CD14-positive monocyte (primary cell): ENCODE data around the gene ELOVL1. TPM values are rescaled to one million over a fixed set of nuclear protein-coding genes. Genes with fewer than 3 reads are reported as not detected.
"Not testable (repeated sequence)": the region's sequence is repeated elsewhere in the genome, so short reads cannot be mapped to it uniquely, and the experiment has no call there.

Source experiments
- DNase-seq, 3 donors: peaks; one replicate each; pipeline ENCODE4 v3.0.0-alpha.2; 2011 to 2022
- H2AFZ ChIP-seq: 2 replicates; pipeline ENCODE4 v1.6.0; 2012; ENCODE audit warnings: mild to moderate bottlenecking, low read depth, low read length, inconsistent platforms; ENCODE audit not compliant: insufficient read depth, poor library complexity, severe bottlenecking
- H3K27ac ChIP-seq, 2 donors: 1 replicate in 1 of 2; 2 replicates in 1 of 2; pipeline ENCODE4 v1.5.1; 2012 to 2013; ENCODE audit warnings: low read length in 2 of 2, control low read depth in 1 of 2, inconsistent platforms in 1 of 2, low read depth in 1 of 2, mild to moderate bottlenecking in 1 of 2
- H3K27me3 ChIP-seq, 2 donors: one replicate each; pipeline versions ENCODE4 v1.6.0 to v1.6.1; 2011 to 2013; ENCODE audit warnings: low read length in 2 of 2; ENCODE audit not compliant: control insufficient read depth in 2 of 2, insufficient read depth in 2 of 2
- H3K36me3 ChIP-seq, 2 donors: replicated peaks in 1 of 2; 1 replicate in 1 of 2; 2 replicates in 1 of 2; pipeline versions ENCODE4 v1.5.1 to v1.6.1; 2012 to 2013; ENCODE audit warnings: low read length in 2 of 2, control low read depth in 1 of 2, inconsistent platforms in 1 of 2, mild to moderate bottlenecking in 1 of 2; ENCODE audit not compliant: insufficient read depth in 2 of 2, control insufficient read depth in 1 of 2
- H3K4me1 ChIP-seq, 2 donors: 1 replicate in 1 of 2; 2 replicates in 1 of 2; pipeline versions ENCODE4 v1.5.1 to v1.6.1; 2012 to 2013; ENCODE audit warnings: low read length in 2 of 2, control low read depth in 1 of 2, inconsistent platforms in 1 of 2, mild to moderate bottlenecking in 1 of 2, moderate library complexity in 1 of 2; ENCODE audit not compliant: insufficient read depth in 2 of 2, control insufficient read depth in 1 of 2
- H3K4me2 ChIP-seq: replicated peaks from 2 replicates; pipeline ENCODE3; 2012; ENCODE audit warnings: low read length, moderate library complexity, mild to moderate bottlenecking; ENCODE audit not compliant: poor library complexity, severe bottlenecking; ENCODE audit errors: extremely low read depth
- H3K4me3 ChIP-seq, 3 experiments: fragments of 200-600 bp in 1 of 3; sonication (generic) in 1 of 3; replicated peaks in 1 of 3; 1 replicate in 2 of 3; 2 replicates in 1 of 3; pipeline ENCODE4 v1.5.1; 2011 to 2013; ENCODE audit warnings: low read length in 3 of 3, mild to moderate bottlenecking in 3 of 3, control low read depth in 2 of 3, low read depth in 2 of 3, inconsistent platforms in 1 of 3, moderate library complexity in 1 of 3
- H3K79me2 ChIP-seq: 2 replicates; pipeline ENCODE4 v1.6.0; 2012; ENCODE audit warnings: mild to moderate bottlenecking, control low read depth, inconsistent platforms, low read length, moderate library complexity; ENCODE audit not compliant: insufficient read depth
- H3K9ac ChIP-seq: 2 replicates; pipeline ENCODE4 v1.6.0; 2017; ENCODE audit warnings: low read length, mild to moderate bottlenecking; ENCODE audit not compliant: insufficient read depth, poor library complexity, severe bottlenecking
- H3K9me3 ChIP-seq, 2 donors: replicated peaks in 1 of 2; 1 replicate in 1 of 2; 2 replicates in 1 of 2; pipeline versions ENCODE4 v1.5.1 to v1.6.1; 2012 to 2013; ENCODE audit warnings: low read length in 2 of 2, control low read depth in 1 of 2; ENCODE audit not compliant: control insufficient read depth in 1 of 2, insufficient read depth in 1 of 2
- H4K20me1 ChIP-seq: 2 replicates; pipeline ENCODE4 v1.6.0; 2012; ENCODE audit warnings: mild to moderate bottlenecking, low read length, control low read depth, moderate library complexity; ENCODE audit not compliant: insufficient read depth
- H3K27ac Mint-ChIP-seq, 7 donors: one replicate each; pipeline ENCODE4 v1.8.0; 2020; ENCODE audit warnings: mild to moderate bottlenecking in 7 of 7, mixed read lengths in 7 of 7, moderate library complexity in 6 of 7, inconsistent platforms in 2 of 7
- H3K27me3 Mint-ChIP-seq, 3 donors: one replicate each; pipeline ENCODE4 v1.8.0; 2021 to 2022; ENCODE audit warnings: low read depth in 3 of 3, mild to moderate bottlenecking in 3 of 3, mixed read lengths in 3 of 3, moderate library complexity in 3 of 3, inconsistent platforms in 1 of 3
- H3K36me3 Mint-ChIP-seq, 2 donors: one replicate each; pipeline ENCODE4 v1.8.0; 2020; ENCODE audit warnings: mixed read lengths in 2 of 2, inconsistent platforms in 1 of 2, mild to moderate bottlenecking in 1 of 2
- H3K4me1 Mint-ChIP-seq: one replicate; pipeline ENCODE4 v1.8.0; 2020; ENCODE audit warnings: mild to moderate bottlenecking, mixed read lengths
- H3K4me3 Mint-ChIP-seq, 2 donors: one replicate each; pipeline ENCODE4 v1.8.0; 2020; ENCODE audit warnings: mild to moderate bottlenecking in 2 of 2, mixed read lengths in 2 of 2, moderate library complexity in 1 of 2
- H3K9me3 Mint-ChIP-seq, 7 donors: one replicate each; pipeline ENCODE4 v1.8.0; 2020 to 2022; ENCODE audit warnings: mixed read lengths in 7 of 7, mild to moderate bottlenecking in 6 of 7, moderate library complexity in 6 of 7, inconsistent platforms in 2 of 7
- CTCF ChIP-seq: fragments of 200-600 bp; IDR thresholded peaks from one replicate; pipeline ENCODE4 v1.8.0; 2022; ENCODE audit warnings: antibody characterized with exemption, mild to moderate bottlenecking
- WGBS: methylation state at CpG from one replicate; pipeline ENCODE4 v1.1.5; 2013; ENCODE audit warnings: missing lambda C conversion rate; ENCODE audit not compliant: insufficient coverage; 5-methylcytosine and 5-hydroxymethylcytosine counted together
- intact Hi-C, 2 donors: fragments of 100-400 bp; cut with micrococcal nuclease; formaldehyde crosslinking; loops; one replicate each; pipeline versions ENCODE4 v1.15.0 to v1.15.1; 2023
- polyA plus RNA-seq, 3 donors: library from polyadenylated mRNA; depleted of rRNA in 1 of 3; unstranded in 2 of 3; stranded (reverse) in 1 of 3; fragments of 300-500 nt in 2 of 3; fragments of >200 nt in 1 of 3; fragmentation: Illumina TruSeq in 2 of 3; gene quantifications; 1 replicate in 2 of 3; 2 replicates in 1 of 3; pipeline ENCODE4 v1.2.3, GENCODE V29; 2012 to 2021

Gene ELOVL1
- polyA plus RNA-seq, 3 donors = 135 to 151 (median 148) TPM

GRCh38 chr1:43372172-43372571, 4.4 kb upstream of the ELOVL1 start:
- H3K36me3 Mint-ChIP-seq = peaks cover 7 to 8% of the 10 kb centered on the region in 2 donors
- intact Hi-C loops = no loop called here
- TF ChIP-seq CTCF = no peak
- 100% methylated on average over 4 of the region's 5 CpGs for WGBS
- Histone ChIP-seq H2AFZ (no peak overlapping the region), H3K4me1 (peaks cover 18 to 34% of the 10 kb centered on the region in 2 donors), H3K27me3 (no peaks in the 10 kb centered on the region), H3K36me3 (peaks cover 0 to 4% of the 10 kb centered on the region in 2 donors), H3K4me3 (no peak overlapping the region), H3K9me3 (no peaks in the 10 kb centered on the region), H4K20me1 (peaks cover 14% of the 10 kb centered on the region), H3K9ac (no peak overlapping the region), H3K27ac (no peak overlapping the region), H3K4me2 (no peak overlapping the region), H3K79me2 (peaks cover 16% of the 10 kb centered on the region)
- peaks cover 19% of the 10 kb centered on the region for H3K4me1 Mint-ChIP-seq
- no peak overlapping the region for H3K4me3 Mint-ChIP-seq
- no peaks in the 10 kb centered on the region for H3K27me3 Mint-ChIP-seq
- H3K27ac Mint-ChIP-seq = peak overlapping the region in 1 of 7 donors; percentile 60
- no peak for DNase-seq
- no peaks in the 10 kb centered on the region for H3K9me3 Mint-ChIP-seq

GRCh38 chr1:43370564-43370963, 2.8 kb upstream of the ELOVL1 start:
- 100% methylated on average over 2 of the region's 4 CpGs for WGBS

GRCh38 chr1:43369779-43370178, 2.0 kb upstream of the ELOVL1 start:
- H3K9ac ChIP-seq, H3K4me2 ChIP-seq, H3K4me3 Mint-ChIP-seq, H3K9me3 ChIP-seq, H2AFZ ChIP-seq, H3K27ac ChIP-seq, H3K27me3 Mint-ChIP-seq, DNase-seq, H3K9me3 Mint-ChIP-seq, H3K27me3 ChIP-seq, H3K4me3 ChIP-seq: not testable (repeated sequence)
- H3K4me1 Mint-ChIP-seq = peaks cover 39% of the 10 kb centered on the region
- H3K79me2 ChIP-seq = peaks cover 40% of the 10 kb centered on the region
- H3K36me3 Mint-ChIP-seq = peaks cover 13 to 17% of the 10 kb centered on the region in 2 donors
- H3K36me3 ChIP-seq = peaks cover 7 to 13% of the 10 kb centered on the region in 2 donors
- intact Hi-C loops = loop anchor here in 1 of 2 donors (2.0 to 10.0 kb wide), 2 partner anchors 19 to 195 kb away; partner anchors contain the start of genes CFAP57, EBNA1BP2, MED8 and SZT2
- H3K27ac Mint-ChIP-seq = peak overlapping the region in 2 of 7 donors; percentile 35 to 80
- whole genome bisulfite sequencing = 90% methylated on average over 2 of the region's 6 CpGs
- H4K20me1 ChIP-seq = peaks cover 35% of the 10 kb centered on the region
- peaks cover 33 to 55% of the 10 kb centered on the region in 2 donors for H3K4me1 ChIP-seq

More at GRCh38 chr1:43370564-43370963, 2.8 kb upstream of the ELOVL1 start:
- Histone ChIP-seq H3K4me1 (peaks cover 33 to 50% of the 10 kb centered on the region in 2 donors), H3K27me3 (no peaks in the 10 kb centered on the region), H3K27ac (no peak overlapping the region), H3K36me3 (peaks cover 0 to 5% of the 10 kb centered on the region in 2 donors), H3K9ac (no peak overlapping the region), H3K9me3 (no peaks in the 10 kb centered on the region), H3K4me2 (no peak overlapping the region), H4K20me1 (peaks cover 27% of the 10 kb centered on the region), H3K79me2 (peaks cover 32% of the 10 kb centered on the region), H3K4me3 (no peak overlapping the region), H2AFZ (no peak overlapping the region)
- Mint-ChIP-seq H3K27me3 (no peaks in the 10 kb centered on the region), H3K27ac (peak overlapping the region in 3 of 7 donors; percentile 25 to 33 (median 32)), H3K4me1 (peaks cover 34% of the 10 kb centered on the region), H3K9me3 (no peaks in the 10 kb centered on the region), H3K4me3 (no peak overlapping the region), H3K36me3 (peaks cover 6 to 13% of the 10 kb centered on the region in 2 donors)
- DNase-seq = no peak
- no peak for TF ChIP-seq CTCF
- intact Hi-C loops = no loop called here
